ENCODE measurements around the gene COPS3. TPM values are rescaled to one million over a fixed set of nuclear protein-coding genes. Genes with fewer than 3 reads are reported as not detected.

Gene COPS3
- total and polyA plus RNA-seq, 9 of the 15 experiments (the other 6 are each of a cell fraction or from before 2014, with no cell fraction given), result 92.4 to 295 (median 167) TPM

DNA sequence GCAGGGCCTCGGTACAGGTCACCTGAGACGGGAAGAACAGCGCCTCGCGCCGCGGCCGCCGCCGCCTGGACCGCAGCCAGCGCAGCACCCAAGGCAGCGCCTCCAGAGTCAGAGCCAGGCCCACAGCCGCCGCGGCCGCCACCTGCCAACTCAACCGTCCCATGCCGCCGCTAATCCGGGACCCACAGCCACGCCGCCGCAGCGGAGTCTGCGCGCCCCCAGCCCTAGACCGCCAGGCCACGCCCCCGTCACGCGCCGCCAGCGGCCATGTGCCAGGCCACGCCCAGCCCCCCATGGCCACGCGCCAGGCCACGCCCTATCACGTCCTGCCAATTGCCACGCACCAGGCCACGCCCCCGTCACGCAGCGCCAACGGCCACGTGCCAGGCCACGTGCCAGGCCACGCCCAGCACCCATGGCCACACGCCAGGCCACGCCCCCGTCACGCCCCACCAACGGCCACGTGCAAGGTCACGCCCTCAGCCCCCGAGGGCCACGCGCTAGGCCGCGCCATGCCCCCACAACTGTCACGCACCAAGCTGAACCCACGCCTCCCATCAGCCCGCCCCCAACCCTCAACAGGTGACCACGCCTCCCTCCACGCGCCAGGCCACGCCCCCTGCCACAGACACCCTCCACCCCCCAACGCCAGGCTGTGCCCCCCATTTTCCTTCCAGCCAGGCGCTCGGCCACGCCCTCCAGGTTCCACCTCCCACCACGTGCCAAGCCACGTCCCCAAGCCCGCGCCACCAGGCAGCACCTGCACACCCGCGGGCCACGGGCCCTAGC is 74.7 kb downstream of the COPS3 start, which contains the start of gene PLD6 (continued):
- TF ChIP-seq RAD51 (IDR thresholded peaks at IDR 0.05; ENCODE audit: borderline replicate concordance, low read depth) (peak; percentile 86), ZNF561 (CRISPR knock-in tag; conservative IDR thresholded peaks at IDR 0.05) (no peak), MYC (IDR thresholded peaks at IDR 0.05; ENCODE audit: low read depth, low read length) (peak; percentile 99), MYC (CRISPR knock-in tag; IDR thresholded peaks at IDR 0.05; ENCODE audit: borderline replicate concordance, low read depth) (peak; percentile 48; the same call in 1 of the 2 replicates), ZNF431 (CRISPR knock-in tag; IDR thresholded peaks at IDR 0.05) (peak; percentile 90), NBN (IDR thresholded peaks at IDR 0.05; ENCODE audit: low read depth) (no peak), NFIX (CRISPR knock-in tag; IDR thresholded peaks at IDR 0.05; ENCODE audit: low read depth) (no peak), ZNF274 (IDR thresholded peaks at IDR 0.05; ENCODE audit: borderline replicate concordance, low read depth, low read length) (no peak)
- TF ChIP-seq, protein P1, sequence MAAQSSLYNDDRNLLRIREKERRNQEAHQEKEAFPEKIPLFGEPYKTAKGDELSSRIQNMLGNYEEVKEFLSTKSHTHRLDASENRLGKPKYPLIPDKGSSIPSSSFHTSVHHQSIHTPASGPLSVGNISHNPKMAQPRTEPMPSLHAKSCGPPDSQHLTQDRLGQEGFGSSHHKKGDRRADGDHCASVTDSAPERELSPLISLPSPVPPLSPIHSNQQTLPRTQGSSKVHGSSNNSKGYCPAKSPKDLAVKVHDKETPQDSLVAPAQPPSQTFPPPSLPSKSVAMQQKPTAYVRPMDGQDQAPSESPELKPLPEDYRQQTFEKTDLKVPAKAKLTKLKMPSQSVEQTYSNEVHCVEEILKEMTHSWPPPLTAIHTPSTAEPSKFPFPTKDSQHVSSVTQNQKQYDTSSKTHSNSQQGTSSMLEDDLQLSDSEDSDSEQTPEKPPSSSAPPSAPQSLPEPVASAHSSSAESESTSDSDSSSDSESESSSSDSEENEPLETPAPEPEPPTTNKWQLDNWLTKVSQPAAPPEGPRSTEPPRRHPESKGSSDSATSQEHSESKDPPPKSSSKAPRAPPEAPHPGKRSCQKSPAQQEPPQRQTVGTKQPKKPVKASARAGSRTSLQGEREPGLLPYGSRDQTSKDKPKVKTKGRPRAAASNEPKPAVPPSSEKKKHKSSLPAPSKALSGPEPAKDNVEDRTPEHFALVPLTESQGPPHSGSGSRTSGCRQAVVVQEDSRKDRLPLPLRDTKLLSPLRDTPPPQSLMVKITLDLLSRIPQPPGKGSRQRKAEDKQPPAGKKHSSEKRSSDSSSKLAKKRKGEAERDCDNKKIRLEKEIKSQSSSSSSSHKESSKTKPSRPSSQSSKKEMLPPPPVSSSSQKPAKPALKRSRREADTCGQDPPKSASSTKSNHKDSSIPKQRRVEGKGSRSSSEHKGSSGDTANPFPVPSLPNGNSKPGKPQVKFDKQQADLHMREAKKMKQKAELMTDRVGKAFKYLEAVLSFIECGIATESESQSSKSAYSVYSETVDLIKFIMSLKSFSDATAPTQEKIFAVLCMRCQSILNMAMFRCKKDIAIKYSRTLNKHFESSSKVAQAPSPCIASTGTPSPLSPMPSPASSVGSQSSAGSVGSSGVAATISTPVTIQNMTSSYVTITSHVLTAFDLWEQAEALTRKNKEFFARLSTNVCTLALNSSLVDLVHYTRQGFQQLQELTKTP (IDR thresholded peaks at IDR 0.05; ENCODE audit: low read depth in 1 of 2, partially characterized antibody in 2 of 2), result no peak
- TF ChIP-seq, protein P2, sequence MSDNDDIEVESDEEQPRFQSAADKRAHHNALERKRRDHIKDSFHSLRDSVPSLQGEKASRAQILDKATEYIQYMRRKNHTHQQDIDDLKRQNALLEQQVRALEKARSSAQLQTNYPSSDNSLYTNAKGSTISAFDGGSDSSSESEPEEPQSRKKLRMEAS (CRISPR knock-in tag; IDR thresholded peaks at IDR 0.05), result peak; percentile 100
- TF ChIP-seq, protein P3, sequence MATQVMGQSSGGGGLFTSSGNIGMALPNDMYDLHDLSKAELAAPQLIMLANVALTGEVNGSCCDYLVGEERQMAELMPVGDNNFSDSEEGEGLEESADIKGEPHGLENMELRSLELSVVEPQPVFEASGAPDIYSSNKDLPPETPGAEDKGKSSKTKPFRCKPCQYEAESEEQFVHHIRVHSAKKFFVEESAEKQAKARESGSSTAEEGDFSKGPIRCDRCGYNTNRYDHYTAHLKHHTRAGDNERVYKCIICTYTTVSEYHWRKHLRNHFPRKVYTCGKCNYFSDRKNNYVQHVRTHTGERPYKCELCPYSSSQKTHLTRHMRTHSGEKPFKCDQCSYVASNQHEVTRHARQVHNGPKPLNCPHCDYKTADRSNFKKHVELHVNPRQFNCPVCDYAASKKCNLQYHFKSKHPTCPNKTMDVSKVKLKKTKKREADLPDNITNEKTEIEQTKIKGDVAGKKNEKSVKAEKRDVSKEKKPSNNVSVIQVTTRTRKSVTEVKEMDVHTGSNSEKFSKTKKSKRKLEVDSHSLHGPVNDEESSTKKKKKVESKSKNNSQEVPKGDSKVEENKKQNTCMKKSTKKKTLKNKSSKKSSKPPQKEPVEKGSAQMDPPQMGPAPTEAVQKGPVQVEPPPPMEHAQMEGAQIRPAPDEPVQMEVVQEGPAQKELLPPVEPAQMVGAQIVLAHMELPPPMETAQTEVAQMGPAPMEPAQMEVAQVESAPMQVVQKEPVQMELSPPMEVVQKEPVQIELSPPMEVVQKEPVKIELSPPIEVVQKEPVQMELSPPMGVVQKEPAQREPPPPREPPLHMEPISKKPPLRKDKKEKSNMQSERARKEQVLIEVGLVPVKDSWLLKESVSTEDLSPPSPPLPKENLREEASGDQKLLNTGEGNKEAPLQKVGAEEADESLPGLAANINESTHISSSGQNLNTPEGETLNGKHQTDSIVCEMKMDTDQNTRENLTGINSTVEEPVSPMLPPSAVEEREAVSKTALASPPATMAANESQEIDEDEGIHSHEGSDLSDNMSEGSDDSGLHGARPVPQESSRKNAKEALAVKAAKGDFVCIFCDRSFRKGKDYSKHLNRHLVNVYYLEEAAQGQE (IDR thresholded peaks at IDR 0.05; ENCODE audit: borderline replicate concordance), result peak; percentile 63
- TF ChIP-seq, protein P3 (CRISPR knock-in tag; IDR thresholded peaks at IDR 0.05; ENCODE audit: low read depth), result no peak
- TF ChIP-seq, protein P4, sequence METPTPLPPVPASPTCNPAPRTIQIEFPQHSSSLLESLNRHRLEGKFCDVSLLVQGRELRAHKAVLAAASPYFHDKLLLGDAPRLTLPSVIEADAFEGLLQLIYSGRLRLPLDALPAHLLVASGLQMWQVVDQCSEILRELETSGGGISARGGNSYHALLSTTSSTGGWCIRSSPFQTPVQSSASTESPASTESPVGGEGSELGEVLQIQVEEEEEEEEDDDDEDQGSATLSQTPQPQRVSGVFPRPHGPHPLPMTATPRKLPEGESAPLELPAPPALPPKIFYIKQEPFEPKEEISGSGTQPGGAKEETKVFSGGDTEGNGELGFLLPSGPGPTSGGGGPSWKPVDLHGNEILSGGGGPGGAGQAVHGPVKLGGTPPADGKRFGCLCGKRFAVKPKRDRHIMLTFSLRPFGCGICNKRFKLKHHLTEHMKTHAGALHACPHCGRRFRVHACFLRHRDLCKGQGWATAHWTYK (CRISPR knock-in tag; IDR thresholded peaks at IDR 0.05), result peak; percentile 89

Measured in K562 (cell line).